CD8-positive, alpha-beta memory T cell (primary cell): ENCODE measurements around the gene VARS1. TPM values are rescaled to one million over a fixed set of nuclear protein-coding genes. Genes with fewer than 3 reads are reported as not detected.

Experiments
- polyA plus RNA-seq: library from polyadenylated mRNA; unstranded; fragments of 300-500 nt; fragmentation: Illumina TruSeq; gene quantifications from one replicate; pipeline ENCODE4 v1.2.3, GENCODE V29; 2021
- total RNA-seq, 2 experiments: library from RNA; stranded (reverse); gene quantifications; one replicate each; pipeline ENCODE4 v1.2.3, GENCODE V29; 2021

Gene VARS1
- total and polyA plus RNA-seq, 3 experiments from 2014 or later, result 47.5 to 180 (median 179) TPM

Other genes with a start within 250 kb of the VARS1 start
Only the 30 nearest of the 42 such genes appear.
- 100 to 1,000 TPM; 251 to 263 TPM for gene PRRC2A, start 175.0 kb downstream of the VARS1 start, total RNA-seq
- 9.3 TPM for gene PRRC2A, start 175.0 kb downstream of the VARS1 start, polyA plus RNA-seq
- gene BAG6, start 143.1 kb downstream of the VARS1 start, total RNA-seq, result 100 to 1,000 TPM; 258 to 261 TPM
- gene BAG6, start 143.1 kb downstream of the VARS1 start, polyA plus RNA-seq, result 23.1 TPM
- gene APOM, start 139.9 kb downstream of the VARS1 start, total RNA-seq, result 1 to 10 TPM; 2.4 to 3.3 TPM
- 4.3 TPM for gene APOM, start 139.9 kb downstream of the VARS1 start, polyA plus RNA-seq
- gene C6orf47, start 135.0 kb downstream of the VARS1 start, total RNA-seq, result 10 to 100 TPM; 19.5 to 20.0 TPM
- 37.0 TPM for gene C6orf47, start 135.0 kb downstream of the VARS1 start, polyA plus RNA-seq
- 10 to 100 TPM; 46.2 to 46.4 TPM for gene GPANK1, start 130.8 kb downstream of the VARS1 start, total RNA-seq
- 19.6 TPM for gene GPANK1, start 130.8 kb downstream of the VARS1 start, polyA plus RNA-seq
- 100 to 1,000 TPM; 323 to 334 TPM for gene CSNK2B, start 129.7 kb downstream of the VARS1 start, total RNA-seq
- 265 TPM for gene CSNK2B, start 129.7 kb downstream of the VARS1 start, polyA plus RNA-seq
- 10 to 100 TPM; 19.1 to 21.2 TPM for gene LY6G5B, start 125.8 kb downstream of the VARS1 start, total RNA-seq
- gene LY6G5B, start 125.8 kb downstream of the VARS1 start, polyA plus RNA-seq, result 0.64 TPM
- gene LY6G5C, start 114.7 kb downstream of the VARS1 start, total RNA-seq, result 1 to 10 TPM; 3.5 to 4.5 TPM
- gene LY6G5C, start 114.7 kb downstream of the VARS1 start, polyA plus RNA-seq, result 10.3 TPM
- 10 to 100 TPM; 37.0 to 41.0 TPM for gene ABHD16A, start 92.4 kb downstream of the VARS1 start, total RNA-seq
- 45.5 TPM for gene ABHD16A, start 92.4 kb downstream of the VARS1 start, polyA plus RNA-seq
- not detected for gene LY6G6F, start 88.9 kb downstream of the VARS1 start, total RNA-seq
- gene LY6G6F, start 88.9 kb downstream of the VARS1 start, polyA plus RNA-seq, result not detected
- gene LY6G6D, start 80.4 kb downstream of the VARS1 start, total RNA-seq, result not detected
- not detected for gene LY6G6D, start 80.4 kb downstream of the VARS1 start, polyA plus RNA-seq
- gene LY6G6C, start 74.0 kb downstream of the VARS1 start, total RNA-seq, result not detected
- gene LY6G6C, start 74.0 kb downstream of the VARS1 start, polyA plus RNA-seq, result not detected
- gene MPIG6B, start 72.4 kb downstream of the VARS1 start, total RNA-seq, result not detected
- 0.08 TPM for gene MPIG6B, start 72.4 kb downstream of the VARS1 start, polyA plus RNA-seq
- 1 to 10 TPM; 4.1 to 4.9 TPM for gene DDAH2, start 66.5 kb downstream of the VARS1 start, total RNA-seq
- 26.3 TPM for gene DDAH2, start 66.5 kb downstream of the VARS1 start, polyA plus RNA-seq
- gene CLIC1, start 59.2 kb downstream of the VARS1 start, total RNA-seq, result 100 to 1,000 TPM; 377 TPM
- 657 TPM for gene CLIC1, start 59.2 kb downstream of the VARS1 start, polyA plus RNA-seq
- gene MSH5, start 55.7 kb downstream of the VARS1 start, total RNA-seq, result 10 to 100 TPM; 36.4 to 39.8 TPM
- 2.0 TPM for gene MSH5, start 55.7 kb downstream of the VARS1 start, polyA plus RNA-seq
- gene SAPCD1, start 33.1 kb downstream of the VARS1 start, total RNA-seq, result 1 to 10 TPM; 6.1 to 7.0 TPM
- gene SAPCD1, start 33.1 kb downstream of the VARS1 start, polyA plus RNA-seq, result not detected
- 1 to 10 TPM; 1.4 to 1.7 TPM for gene VWA7, start 18.4 kb downstream of the VARS1 start, total RNA-seq
- 2.5 TPM for gene VWA7, start 18.4 kb downstream of the VARS1 start, polyA plus RNA-seq
- 100 to 1,000 TPM; 160 to 172 TPM for gene LSM2, start 11.2 kb upstream of the VARS1 start, total RNA-seq
- 80.8 TPM for gene LSM2, start 11.2 kb upstream of the VARS1 start, polyA plus RNA-seq
- gene HSPA1L, start 19.5 kb upstream of the VARS1 start, total RNA-seq, result 1 to 10 TPM; 3.5 to 3.8 TPM
- 3.0 TPM for gene HSPA1L, start 19.5 kb upstream of the VARS1 start, polyA plus RNA-seq
- gene HSPA1A, start 19.8 kb upstream of the VARS1 start, total RNA-seq, result 10 to 100 TPM; 64.8 to 70.1 TPM
- gene HSPA1A, start 19.8 kb upstream of the VARS1 start, polyA plus RNA-seq, result 34.1 TPM
- gene HSPA1B, start 32.0 kb upstream of the VARS1 start, total RNA-seq, result 10 to 100 TPM; 80.9 to 81.4 TPM
- gene HSPA1B, start 32.0 kb upstream of the VARS1 start, polyA plus RNA-seq, result 5.0 TPM
- 10 to 100 TPM; 19.0 to 19.4 TPM for gene NEU1, start 67.1 kb upstream of the VARS1 start, total RNA-seq
- 25.0 TPM for gene NEU1, start 67.1 kb upstream of the VARS1 start, polyA plus RNA-seq
- gene SLC44A4, start 83.2 kb upstream of the VARS1 start, total RNA-seq, result not detected
- gene SLC44A4, start 83.2 kb upstream of the VARS1 start, polyA plus RNA-seq, result not detected
- 10 to 100 TPM; 71.6 to 72.4 TPM for gene EHMT2, start 101.9 kb upstream of the VARS1 start, total RNA-seq
- 51.6 TPM for gene EHMT2, start 101.9 kb upstream of the VARS1 start, polyA plus RNA-seq
- gene ZBTB12, start 106.3 kb upstream of the VARS1 start, total RNA-seq, result 1 to 10 TPM; 3.5 to 4.3 TPM
- gene ZBTB12, start 106.3 kb upstream of the VARS1 start, polyA plus RNA-seq, result not detected
- gene C2, start 132.0 kb upstream of the VARS1 start, total RNA-seq, result under 1 TPM; 0.70 to 0.73 TPM
- gene C2, start 132.0 kb upstream of the VARS1 start, polyA plus RNA-seq, result not detected
- gene CFB, start 150.3 kb upstream of the VARS1 start, total RNA-seq, result under 1 TPM; 0.31 to 0.40 TPM
- 0.83 TPM for gene CFB, start 150.3 kb upstream of the VARS1 start, polyA plus RNA-seq
- 10 to 100 TPM; 86.1 to 90.6 TPM for gene NELFE, start 163.2 kb upstream of the VARS1 start, total RNA-seq
- gene NELFE, start 163.2 kb upstream of the VARS1 start, polyA plus RNA-seq, result 79.6 TPM
- gene SKIC2, start 163.4 kb upstream of the VARS1 start, total RNA-seq, result 100 to 1,000 TPM; 110 to 114 TPM
- 21.1 TPM for gene SKIC2, start 163.4 kb upstream of the VARS1 start, polyA plus RNA-seq